Esophagus (tissue), 2 donors: ENCODE measurements around the gene MALT1. TPM values are rescaled to one million over a fixed set of nuclear protein-coding genes. Genes with fewer than 3 reads are reported as not detected.

Experiments used
- H3K27ac ChIP-seq, 2 donors: one replicate each; pipeline ENCODE4 v1.5.1; 2013; ENCODE audit warnings: low read depth in 2 of 2, mild to moderate bottlenecking in 2 of 2, inconsistent platforms in 1 of 2, low read length in 1 of 2, moderate library complexity in 1 of 2
- H3K27me3 ChIP-seq, 2 donors: one replicate each; pipeline ENCODE4 v1.6.1; 2013; ENCODE audit warnings: low read length in 2 of 2, control low read depth in 1 of 2, mild to moderate bottlenecking in 1 of 2; ENCODE audit not compliant: insufficient read depth in 2 of 2, control insufficient read depth in 1 of 2
- H3K36me3 ChIP-seq, 2 donors: one replicate each; pipeline ENCODE4 v1.6.1; 2013; ENCODE audit warnings: low read length in 1 of 2; ENCODE audit not compliant: control insufficient read depth in 2 of 2, insufficient read depth in 2 of 2
- H3K4me1 ChIP-seq, 2 donors: one replicate each; pipeline ENCODE4 v1.6.1; 2013; ENCODE audit warnings: low read length in 1 of 2; ENCODE audit not compliant: control insufficient read depth in 2 of 2, insufficient read depth in 2 of 2
- H3K4me3 ChIP-seq, 2 donors: one replicate each; pipeline ENCODE4 v1.5.1; 2013; ENCODE audit warnings: low read length in 2 of 2, mild to moderate bottlenecking in 2 of 2, low read depth in 1 of 2, moderate library complexity in 1 of 2
- H3K9me3 ChIP-seq, 2 donors: one replicate each; pipeline ENCODE4 v1.6.1; 2013; ENCODE audit warnings: mild to moderate bottlenecking in 2 of 2, low read depth in 1 of 2, low read length in 1 of 2, moderate library complexity in 1 of 2; ENCODE audit not compliant: control insufficient read depth in 2 of 2, insufficient read depth in 1 of 2
- WGBS, 2 donors: extraction: QIAGEN DNeasy Blood & Tissue Kit; methylation state at CpG; one replicate each; pipeline ENCODE4 v1.1.7; 2013; 5-methylcytosine and 5-hydroxymethylcytosine counted together
- polyA plus RNA-seq, 2 donors: library from polyadenylated mRNA; stranded (reverse); fragments of 200-250 nt; gene quantifications; one replicate each; pipeline ENCODE4 v1.2.3, GENCODE V29; 2013
- donor health status: healthy with polysubstance abuse.
- donor health status: Bipolar disorder and iron deficiency.

Gene MALT1
- polyA plus RNA-seq, 2 donors: 11.7 to 13.5 TPM

DNA sequence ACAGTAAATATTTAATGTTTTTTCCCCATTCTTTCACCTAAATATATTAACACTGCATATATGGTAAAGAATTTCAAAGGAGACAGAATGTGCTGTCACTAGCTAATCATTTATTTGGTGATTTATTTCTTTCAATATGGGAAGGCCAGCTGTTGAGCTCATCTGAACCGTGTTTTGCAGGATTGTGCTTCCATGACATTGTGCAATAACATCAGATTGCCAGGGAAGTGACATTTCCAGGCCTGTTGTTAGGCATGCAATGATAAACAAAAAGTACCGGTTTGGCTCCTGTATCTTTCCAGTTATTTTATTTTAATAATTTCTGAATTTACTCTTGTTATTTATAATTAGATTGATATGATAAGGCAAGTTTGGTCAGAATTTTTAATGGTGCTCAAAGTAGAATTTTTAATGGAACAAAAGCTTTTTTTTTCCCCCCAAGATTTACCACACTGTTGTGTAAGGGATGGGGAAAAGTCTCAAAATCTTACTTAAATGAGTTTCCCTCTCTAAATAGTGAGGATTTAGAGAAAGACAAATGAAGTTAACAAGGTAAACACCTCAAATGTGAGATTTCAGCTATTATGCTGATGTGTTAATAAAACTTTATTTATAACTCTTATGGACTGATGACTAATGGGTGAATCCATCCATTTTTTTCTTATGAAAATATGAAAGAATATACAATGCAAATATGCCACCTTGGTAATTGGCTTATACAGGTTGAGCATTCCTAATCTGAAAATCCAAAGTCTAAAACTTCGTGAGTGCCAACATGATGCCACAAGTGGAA lies 52.7 kb downstream of the MALT1 start:
- Histone ChIP-seq H3K36me3 (no peaks in the 10 kb centered on the region), H3K27me3 (no peaks in the 10 kb centered on the region), H3K9me3 (no peaks in the 10 kb centered on the region), H3K27ac (no peak overlapping the region), H3K4me1 (no peaks in the 10 kb centered on the region), H3K4me3 (no peak overlapping the region)
- 73 to 78% methylated on average over 3 of the region's 3 CpGs for WGBS, 2 donors

DNA sequence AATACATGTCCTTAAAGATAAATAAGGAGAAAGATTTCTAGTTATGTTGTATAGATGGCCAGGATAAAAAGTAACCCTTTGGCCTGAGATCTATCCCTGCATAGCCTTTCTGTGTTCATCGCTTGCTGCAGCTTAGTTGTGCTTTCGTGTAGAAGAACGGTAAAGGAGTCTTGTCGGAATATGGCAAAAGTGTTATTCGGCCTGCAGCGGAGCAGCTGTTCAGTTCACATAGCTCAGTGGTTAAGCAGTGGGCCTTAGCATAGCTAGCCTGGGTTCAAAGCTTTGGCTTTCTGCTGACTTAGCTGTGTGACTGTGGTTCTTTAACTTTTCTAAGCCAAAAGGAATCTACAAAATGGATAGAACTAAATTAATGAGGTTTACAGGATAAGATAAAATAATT lies 55.4 kb downstream of the MALT1 start:
- WGBS, 2 donors: 97 to 99% methylated on average over 6 of the region's 6 CpGs
- H3K9me3 ChIP-seq: no peaks in the 10 kb centered on the region
- no peaks in the 10 kb centered on the region for H3K27me3 ChIP-seq
- no peaks in the 10 kb centered on the region for H3K4me1 ChIP-seq
- H3K36me3 ChIP-seq: no peaks in the 10 kb centered on the region
- H3K27ac ChIP-seq: no peak overlapping the region
- no peak overlapping the region for H3K4me3 ChIP-seq

DNA sequence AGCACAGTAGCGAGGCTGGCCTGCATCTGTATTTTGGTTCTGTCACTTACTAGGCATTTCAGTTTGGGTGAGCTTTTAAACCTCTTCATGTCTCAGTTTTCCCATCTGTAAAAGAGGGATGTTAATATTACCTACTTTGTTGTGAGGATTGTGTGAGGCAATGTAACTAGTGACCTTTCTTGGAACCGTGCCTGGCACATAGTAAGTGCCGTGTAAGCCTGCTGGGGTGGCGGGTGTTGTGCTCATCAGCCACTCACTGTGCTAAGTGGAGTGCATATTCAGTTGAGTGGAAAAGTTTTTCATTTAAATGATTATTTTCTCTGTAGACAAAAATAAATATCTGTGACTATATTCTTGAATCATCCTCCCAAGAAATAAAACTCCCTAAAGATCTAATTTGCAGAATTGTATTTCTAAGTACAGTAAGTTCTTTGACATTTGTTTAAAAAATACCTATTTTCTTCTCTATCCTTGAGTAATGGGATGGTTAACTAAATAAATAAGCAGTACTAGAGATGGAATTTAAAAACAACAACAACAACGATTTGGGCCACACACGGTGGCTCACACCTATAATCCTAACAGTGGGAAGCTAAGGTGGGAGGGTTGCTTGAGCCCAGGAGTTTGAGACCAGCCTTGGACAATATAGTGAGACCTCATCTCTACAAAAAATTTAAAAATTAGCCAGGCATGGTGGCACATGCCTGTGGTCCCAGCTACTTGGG lies 56.7 kb downstream of the MALT1 start:
- H3K4me1 ChIP-seq: no peaks in the 10 kb centered on the region
- WGBS, 2 donors: 89% methylated on average over 6 of the region's 6 CpGs
- no peaks in the 10 kb centered on the region for H3K9me3 ChIP-seq
- no peaks in the 10 kb centered on the region for H3K36me3 ChIP-seq
- no peak overlapping the region for H3K4me3 ChIP-seq
- no peak overlapping the region for H3K27ac ChIP-seq
- no peaks in the 10 kb centered on the region for H3K27me3 ChIP-seq

DNA sequence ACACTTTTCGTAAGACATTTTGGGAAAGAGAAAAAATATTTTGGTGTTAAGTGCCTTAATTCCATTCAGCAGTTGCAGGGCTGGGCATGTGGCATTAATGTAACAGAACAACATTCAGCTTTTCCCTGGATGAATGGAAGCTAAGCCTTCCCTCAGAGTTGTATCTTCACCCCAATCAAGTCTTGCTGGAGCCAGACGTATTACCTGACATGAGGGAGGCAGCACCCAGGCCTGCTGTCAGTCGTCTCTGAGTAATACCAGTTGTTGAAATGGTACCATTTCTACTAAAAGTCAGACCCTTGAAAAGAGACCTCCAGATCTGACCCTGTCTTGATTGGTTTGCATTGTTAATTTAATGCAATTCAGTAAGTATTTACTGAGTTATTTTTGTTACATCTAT lies 57.5 kb downstream of the MALT1 start:
- H3K36me3 ChIP-seq: no peaks in the 10 kb centered on the region
- no peak overlapping the region for H3K4me3 ChIP-seq
- no peak overlapping the region for H3K27ac ChIP-seq
- H3K9me3 ChIP-seq: no peaks in the 10 kb centered on the region
- 76 to 92% methylated on average over 3 of the region's 3 CpGs for WGBS, 2 donors
- H3K27me3 ChIP-seq: no peaks in the 10 kb centered on the region
- no peaks in the 10 kb centered on the region for H3K4me1 ChIP-seq

DNA sequence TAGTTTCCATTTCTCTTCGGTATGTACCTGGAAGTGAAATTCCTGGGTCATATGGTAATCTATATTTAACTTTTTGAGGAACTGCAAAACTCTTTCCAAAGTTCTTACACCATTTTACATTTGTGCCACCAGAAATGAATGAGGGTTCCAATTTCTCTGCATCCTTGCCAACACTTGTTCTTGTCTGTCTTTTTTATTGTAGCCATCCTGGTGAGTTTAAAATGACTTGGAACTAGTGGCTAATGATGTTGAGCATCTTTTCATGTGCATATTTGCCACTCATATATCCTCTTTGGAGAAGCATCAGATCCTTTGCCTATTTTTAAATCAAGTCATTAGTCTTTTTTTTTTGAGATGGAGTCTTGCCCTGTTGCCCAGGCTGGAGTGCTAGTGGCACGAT lies 59.4 kb downstream of the MALT1 start:
- no peak overlapping the region for H3K4me3 ChIP-seq
- no peaks in the 10 kb centered on the region for H3K4me1 ChIP-seq
- no peaks in the 10 kb centered on the region for H3K27me3 ChIP-seq
- WGBS, 2 donors: 90 to 91% methylated on average over 2 of the region's 2 CpGs
- H3K36me3 ChIP-seq: peaks cover 0 to 5% of the 10 kb centered on the region in 2 donors
- H3K9me3 ChIP-seq: no peaks in the 10 kb centered on the region
- no peak overlapping the region for H3K27ac ChIP-seq

DNA sequence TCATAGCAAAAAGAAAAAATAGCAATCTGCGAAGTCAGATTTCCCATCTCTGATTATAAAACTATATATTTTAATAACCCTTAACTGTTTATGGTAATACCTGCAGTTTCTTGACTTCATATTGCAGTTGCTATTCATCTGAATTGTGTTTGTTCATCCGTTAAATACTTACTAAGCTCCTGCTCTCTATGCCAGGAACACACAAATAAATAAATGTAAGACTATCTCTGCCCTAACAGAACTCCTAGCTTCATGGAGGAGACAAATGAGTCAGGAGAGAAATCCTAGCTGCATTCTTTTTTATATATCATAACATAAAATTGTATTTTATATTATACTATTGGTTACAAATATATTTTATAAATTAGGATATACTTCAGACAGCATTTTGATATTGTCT lies 61.2 kb downstream of the MALT1 start:
- Histone ChIP-seq H3K36me3 (peaks cover 2 to 8% of the 10 kb centered on the region in 2 donors), H3K4me1 (no peaks in the 10 kb centered on the region), H3K9me3 (no peaks in the 10 kb centered on the region), H3K4me3 (no peak overlapping the region), H3K27ac (no peak overlapping the region), H3K27me3 (no peaks in the 10 kb centered on the region)
- 87 to 89% methylated on average over 2 of the region's 2 CpGs for WGBS, 2 donors

DNA sequence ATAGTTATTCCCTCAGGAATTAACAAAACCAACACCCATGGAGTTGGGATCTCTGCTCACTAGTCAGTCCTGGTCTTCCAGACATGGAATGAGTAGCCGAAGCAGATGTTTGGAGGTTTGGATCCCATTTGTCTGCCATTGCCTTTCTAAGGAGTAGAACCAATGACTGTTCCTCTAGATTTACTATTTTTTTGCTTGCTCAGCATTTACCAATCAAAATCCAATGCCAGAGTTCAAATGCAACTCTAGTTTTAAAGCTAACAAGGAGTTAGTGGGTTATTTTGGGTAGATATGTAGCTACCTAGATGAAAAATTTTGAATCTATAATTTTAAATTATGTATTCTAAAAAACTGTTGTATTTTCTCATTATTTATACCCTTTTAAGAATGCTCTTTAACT lies 62.6 kb downstream of the MALT1 start:
- Histone ChIP-seq H3K4me3 (no peak overlapping the region), H3K27me3 (no peaks in the 10 kb centered on the region), H3K4me1 (no peaks in the 10 kb centered on the region), H3K27ac (no peak overlapping the region), H3K36me3 (peaks cover 2 to 8% of the 10 kb centered on the region in 2 donors), H3K9me3 (no peaks in the 10 kb centered on the region)
- WGBS, 2 donors: 100% methylated on average over 1 of the region's 1 CpG

DNA sequence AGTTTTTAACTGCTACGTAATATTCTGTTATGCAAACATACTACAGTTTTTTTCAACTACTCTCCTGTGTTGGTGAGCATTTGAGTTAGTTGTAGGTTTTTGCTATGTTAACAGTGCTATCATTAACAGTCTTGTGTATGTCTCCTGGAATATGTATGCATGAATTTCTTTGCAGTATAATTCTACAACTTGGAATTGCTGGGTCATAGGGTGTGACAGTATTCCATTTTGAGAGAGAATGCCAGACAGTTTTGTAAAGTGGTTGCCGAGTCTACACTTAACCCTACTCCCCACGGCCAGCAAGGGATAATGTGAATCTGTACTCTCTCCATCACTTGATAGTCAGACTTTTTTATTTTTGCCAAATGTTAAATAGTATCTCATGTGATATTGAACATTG lies 67.1 kb downstream of the MALT1 start:
- Histone ChIP-seq H3K4me1 (no peaks in the 10 kb centered on the region), H3K36me3 (peaks cover 5 to 8% of the 10 kb centered on the region in 2 donors), H3K4me3 (no peak overlapping the region), H3K27me3 (no peaks in the 10 kb centered on the region), H3K9me3 (no peaks in the 10 kb centered on the region), H3K27ac (no peak overlapping the region)
- 94 to 98% methylated on average over 3 of the region's 3 CpGs for WGBS, 2 donors

DNA sequence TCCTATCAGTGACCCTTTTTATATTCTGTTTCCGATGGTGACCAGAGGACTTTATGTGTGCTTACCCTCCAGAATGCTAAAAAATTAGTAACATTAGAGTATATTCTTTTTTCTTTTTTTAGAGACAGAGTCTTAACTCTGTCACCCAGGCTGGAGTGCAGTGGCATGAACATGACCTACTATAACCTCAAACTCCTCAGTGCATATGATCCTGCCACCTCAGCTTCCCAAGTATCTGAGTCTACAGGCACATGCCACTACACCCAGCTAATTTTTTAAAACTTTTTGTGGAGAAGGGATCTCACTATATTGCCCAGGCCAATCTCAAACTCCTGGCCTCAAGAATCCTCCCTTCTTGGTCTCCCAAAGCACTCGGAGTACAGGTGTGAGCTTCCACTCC lies 74.6 kb downstream of the MALT1 start:
- Histone ChIP-seq H3K27ac (no peak overlapping the region), H3K27me3 (no peaks in the 10 kb centered on the region), H3K4me3 (no peak overlapping the region), H3K9me3 (peaks cover 0 to 3% of the 10 kb centered on the region in 2 donors), H3K4me1 (no peaks in the 10 kb centered on the region), H3K36me3 (peaks cover 7 to 13% of the 10 kb centered on the region in 2 donors)
- 96% methylated on average over 2 of the region's 2 CpGs for WGBS, 2 donors
